ENCODE data around the gene ART4.

- no peak for TF ChIP-seq GLIS3 (CRISPR knock-in tag; IDR thresholded peaks at IDR 0.05)
- TF ChIP-seq ARNTL (CRISPR knock-in tag; IDR thresholded peaks at IDR 0.05; ENCODE audit: borderline replicate concordance, low read depth): no peak
- TF ChIP-seq SNAI2 (CRISPR knock-in tag; IDR thresholded peaks at IDR 0.05): no peak
- TF ChIP-seq CREB5 (CRISPR knock-in tag; IDR thresholded peaks at IDR 0.05; ENCODE audit: low read depth): no peak
These were observed 63.5 kb downstream of the ART4 start for GRCh38 chr12:14779834-14780233.

Measured in SK-N-SH treated with all-trans-retinoic acid at 6 μM for 48 hours (cell line).